SJSA1 (cell line): ENCODE results near the gene RAD51B. TPM values are rescaled to one million over a fixed set of nuclear protein-coding genes. Genes with fewer than 3 reads are reported as not detected.
"Not testable (repeated sequence)": the region's sequence is repeated elsewhere in the genome, so short reads cannot be mapped to it uniquely, and the experiment has no call there.

Experiments used
- DNase-seq, 2 experiments: peaks; one replicate each; pipeline ENCODE4 v3.0.0-alpha.2; 2015 to 2020; ENCODE audit warnings: low spot score in 2 of 2, low read depth in 1 of 2
- H3K27ac ChIP-seq: fragments of 250-450 bp; sonication (Bioruptor Pico); 2 replicates; pipeline ENCODE4 v1.5.1; 2020; ENCODE audit warnings: mild to moderate bottlenecking, moderate library complexity
- H3K27me3 ChIP-seq: fragments of 250-450 bp; sonication (Bioruptor Pico); replicated peaks from 2 replicates; pipeline ENCODE4 v1.5.1; 2020; ENCODE audit warnings: mild to moderate bottlenecking, moderate library complexity
- H3K36me3 ChIP-seq: fragments of 250-450 bp; sonication (Bioruptor Pico); 2 replicates; pipeline ENCODE4 v1.5.1; 2020; ENCODE audit warnings: mild to moderate bottlenecking
- H3K4me1 ChIP-seq: fragments of 250-450 bp; sonication (Bioruptor Pico); replicated peaks from 2 replicates; pipeline ENCODE4 v1.6.1; 2021; ENCODE audit warnings: mild to moderate bottlenecking
- H3K4me3 ChIP-seq: fragments of 250-450 bp; sonication (Bioruptor Pico); 2 replicates; pipeline ENCODE4 v1.5.1; 2020; ENCODE audit warnings: mild to moderate bottlenecking
- H3K9me3 ChIP-seq: fragments of 250-450 bp; sonication (Bioruptor Pico); replicated peaks from 2 replicates; pipeline ENCODE4 v1.5.1; 2020; ENCODE audit warnings: mild to moderate bottlenecking
- total RNA-seq: library from RNA; depleted of rRNA; stranded (reverse); fragments of >200 nt; shearing (Covaris generic); gene quantifications from 2 replicates; pipeline ENCODE4 v1.2.3, GENCODE V29; 2014

Gene RAD51B
- total RNA-seq, 1 experiment from 2014 or later: 4.7 TPM

DNA sequence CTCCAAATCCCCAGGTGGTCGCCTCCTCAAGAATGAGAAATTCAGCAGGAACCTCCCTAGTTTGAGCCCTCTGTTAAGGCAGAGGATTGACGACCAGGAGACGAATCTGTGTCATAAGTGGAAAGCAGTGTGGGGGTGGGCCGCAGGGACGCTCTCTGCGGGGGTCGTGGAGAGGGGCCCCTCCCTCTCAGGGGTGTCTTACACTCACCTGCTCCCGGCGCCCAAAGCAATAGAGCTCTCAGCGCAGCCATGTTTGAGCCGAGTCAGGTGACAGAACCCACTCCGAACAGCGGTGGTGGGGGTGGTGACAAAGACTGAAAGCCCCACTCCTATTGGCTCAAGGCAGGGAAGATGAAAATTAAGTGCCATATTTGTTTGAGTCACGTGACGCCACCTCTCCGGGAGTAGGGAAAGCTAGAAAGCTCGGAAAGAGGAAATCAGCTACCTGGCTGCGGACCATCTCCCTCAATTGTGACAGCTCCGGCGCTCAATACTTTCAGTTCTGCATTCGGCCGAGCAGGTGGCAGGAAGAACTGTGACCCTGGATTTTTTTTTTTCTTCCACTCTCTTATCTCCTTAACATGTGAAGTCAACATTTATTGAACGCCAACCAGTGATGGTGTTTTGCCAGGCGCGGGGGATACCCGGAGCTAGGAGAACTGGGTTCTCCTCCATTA, 3.1 kb upstream of the RAD51B start, which contains the start of gene ZFYVE26:
Gene ZFYVE26 (minus strand): TSS at position 265 of the 677 bp plus-strand sequence. CDS start 627 bp downstream, outside the sequence.
- peak; percentile 80 to 89 for DNase-seq
- H3K4me1 ChIP-seq: peaks cover 19% of the 10 kb centered on the region
- peak within 1 kb of the TSS; percentile 65 for H3K4me3 ChIP-seq
- H3K9me3 ChIP-seq: no peaks in the 10 kb centered on the region
- peaks cover 19% of the 10 kb centered on the region for H3K36me3 ChIP-seq
- H3K27ac ChIP-seq: peak within 1 kb of the TSS; percentile 59
- no peaks in the 10 kb centered on the region for H3K27me3 ChIP-seq

DNA sequence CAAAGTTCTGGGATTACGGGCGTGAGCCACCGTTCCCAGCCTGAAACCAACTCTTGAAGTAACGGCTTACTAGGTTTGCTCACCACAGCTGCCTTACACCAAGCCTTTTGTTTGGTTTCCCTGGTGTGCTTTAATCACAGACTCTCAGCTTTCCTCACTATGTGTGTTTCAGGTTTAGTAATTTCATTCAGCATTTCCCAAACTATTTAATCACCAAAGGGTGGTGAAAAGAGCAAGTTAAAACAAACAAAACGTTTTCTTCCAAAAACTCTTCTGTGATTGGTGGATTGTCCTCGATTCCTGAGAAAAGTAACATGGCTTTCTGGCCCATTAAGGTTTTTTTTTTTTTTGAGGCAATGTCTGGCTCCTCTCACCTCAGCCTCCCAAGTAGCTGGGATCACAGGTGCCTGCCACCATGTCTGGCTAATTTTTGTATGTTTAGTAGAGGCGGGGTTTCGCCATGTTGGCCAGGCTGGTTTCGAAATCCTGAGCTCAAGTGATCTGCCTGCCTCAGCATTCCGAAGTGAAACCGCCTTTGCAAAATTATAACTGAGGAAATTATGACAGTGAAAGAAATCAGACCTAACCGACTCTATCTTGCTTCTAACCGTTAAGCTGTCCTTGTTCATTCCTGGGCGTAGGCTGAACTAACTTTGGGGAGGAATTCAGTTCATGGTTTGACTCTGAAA, 1.7 kb upstream of the RAD51B start:
- Histone ChIP-seq H3K4me3 (no peak overlapping the region), H3K27me3 (no peaks in the 10 kb centered on the region), H3K27ac (no peak overlapping the region), H3K4me1 (peaks cover 19% of the 10 kb centered on the region), H3K36me3 (peaks cover 12% of the 10 kb centered on the region), H3K9me3 (no peaks in the 10 kb centered on the region)
- no peak for DNase-seq

DNA sequence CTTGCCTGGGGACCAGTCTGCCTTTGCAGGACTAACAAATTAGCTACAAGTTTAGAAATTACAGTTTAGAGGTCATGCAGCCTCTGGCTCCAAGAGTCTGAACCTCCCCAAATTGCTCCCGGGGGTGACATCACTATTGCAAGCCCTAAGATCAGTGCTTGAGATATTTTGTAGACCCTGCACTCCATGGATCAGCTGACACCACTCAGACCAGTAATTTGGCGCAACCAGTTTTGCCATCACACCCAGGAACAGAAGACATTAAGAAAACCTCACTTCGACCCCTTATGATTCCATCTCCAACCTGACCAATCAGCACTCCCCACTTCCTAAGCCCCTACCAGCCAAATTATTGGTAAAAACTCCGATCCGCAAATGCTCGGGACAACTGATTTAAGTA, 1.1 kb upstream of the RAD51B start:
- not testable (repeated sequence) for H3K9me3 ChIP-seq, H3K27ac ChIP-seq, H3K4me3 ChIP-seq, H3K27me3 ChIP-seq, H3K36me3 ChIP-seq, DNase-seq
- H3K4me1 ChIP-seq: peaks cover 19% of the 10 kb centered on the region

DNA sequence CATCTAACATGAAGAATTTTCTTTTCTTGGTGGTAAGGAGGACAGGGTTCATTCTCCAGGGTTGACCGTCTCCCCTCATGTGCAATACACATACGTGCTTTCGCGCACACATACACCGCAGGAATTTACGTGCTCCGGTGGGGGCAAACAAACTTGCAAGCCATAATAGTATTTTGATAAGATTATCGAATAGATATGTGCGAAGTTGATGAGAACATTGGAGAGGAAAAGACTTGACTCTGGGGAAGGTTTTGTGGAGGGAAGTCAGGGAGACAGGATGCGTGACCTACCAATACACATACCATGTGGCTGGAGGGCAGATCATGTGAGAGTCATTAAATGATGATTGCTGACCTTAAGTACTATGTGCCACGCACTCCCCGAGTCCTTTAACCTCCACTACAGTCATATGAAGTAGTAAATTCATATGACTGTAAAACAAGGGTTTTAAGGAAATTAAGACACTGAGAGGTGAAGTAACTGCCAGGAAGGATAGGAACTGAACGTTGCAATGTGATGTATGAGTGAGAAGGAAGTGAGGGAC, 921 bp downstream of the RAD51B start:
- no peak overlapping the region for H3K27ac ChIP-seq
- H3K36me3 ChIP-seq: peaks cover 3% of the 10 kb centered on the region; the same call in 1 of the 2 replicates
- peak overlapping the region; percentile 77 for H3K4me3 ChIP-seq
- no peaks in the 10 kb centered on the region for H3K9me3 ChIP-seq
- DNase-seq: peak in 1 of 2 experiments; percentile 7
- H3K27me3 ChIP-seq: no peaks in the 10 kb centered on the region
- H3K4me1 ChIP-seq: peaks cover 16% of the 10 kb centered on the region

DNA sequence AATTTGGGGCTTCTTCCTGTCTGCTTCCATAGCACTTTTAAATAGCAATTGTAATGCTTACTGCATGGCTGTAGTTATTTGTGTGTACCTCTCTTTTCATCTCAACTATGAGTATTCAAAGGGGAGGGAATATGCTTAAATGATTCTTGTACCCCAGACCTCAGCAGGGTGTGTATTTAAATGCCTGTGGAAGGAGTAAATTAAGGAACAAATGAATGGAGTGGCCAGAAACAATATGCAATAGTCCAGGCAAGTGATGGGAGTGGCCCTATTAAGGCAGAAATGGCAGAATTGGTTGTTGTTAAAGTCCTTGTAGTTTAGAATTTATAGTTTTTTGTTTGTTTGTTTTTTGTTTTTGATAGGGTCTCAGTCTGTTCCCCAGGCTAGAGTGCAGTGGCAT, 1.5 kb downstream of the RAD51B start:
- Histone ChIP-seq H3K4me3 (no peak overlapping the region), H3K36me3 (peaks cover 3% of the 10 kb centered on the region; the same call in 1 of the 2 replicates), H3K27ac (no peak overlapping the region), H3K27me3 (no peaks in the 10 kb centered on the region), H3K9me3 (no peaks in the 10 kb centered on the region), H3K4me1 (peaks cover 12% of the 10 kb centered on the region)
- DNase-seq: no peak

DNA sequence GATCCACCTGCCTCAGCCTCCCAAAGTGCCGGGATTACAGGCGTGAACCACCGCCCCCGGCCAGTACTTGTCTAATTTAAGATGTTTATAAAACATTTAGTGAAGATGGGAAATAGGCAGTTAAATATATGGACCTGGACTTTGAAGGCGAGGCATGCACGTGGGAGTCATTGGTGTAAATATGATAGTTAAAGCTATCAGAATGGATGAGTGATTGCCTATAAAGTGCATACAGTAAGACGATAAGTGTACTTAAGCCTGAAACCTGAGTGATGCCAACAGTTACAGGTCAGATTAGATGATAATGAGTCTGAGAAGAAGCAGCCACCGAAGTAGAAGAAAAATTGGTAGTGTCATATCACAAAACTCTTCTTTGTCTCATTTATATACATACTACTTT, 11.5 kb downstream of the RAD51B start:
- Histone ChIP-seq H3K27me3 (no peaks in the 10 kb centered on the region), H3K27ac (no peak overlapping the region), H3K36me3 (no peaks in the 10 kb centered on the region), H3K9me3 (no peaks in the 10 kb centered on the region), H3K4me1 (no peaks in the 10 kb centered on the region), H3K4me3 (no peak overlapping the region)
- no peak for DNase-seq

DNA sequence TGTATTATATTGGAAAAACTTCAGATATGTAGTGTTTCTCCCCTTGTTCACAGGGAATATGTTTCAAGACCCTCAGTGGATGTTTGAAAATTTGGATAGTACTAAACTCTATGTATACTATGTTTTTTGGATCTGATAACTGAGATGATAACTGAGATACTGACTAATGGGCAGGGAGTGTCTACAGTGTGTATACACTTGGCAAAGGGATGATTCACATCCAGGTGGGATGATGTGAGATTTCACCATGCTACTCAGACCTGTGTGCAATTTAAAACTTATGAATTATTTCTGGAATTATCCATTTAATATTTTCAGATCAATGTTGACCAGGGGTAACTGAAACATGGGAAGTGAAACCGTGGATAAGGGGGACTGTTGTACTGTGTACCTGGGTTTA, 13.8 kb downstream of the RAD51B start:
- Histone ChIP-seq H3K27me3 (no peaks in the 10 kb centered on the region), H3K4me3 (no peak overlapping the region), H3K4me1 (no peaks in the 10 kb centered on the region), H3K27ac (no peak overlapping the region), H3K36me3 (no peaks in the 10 kb centered on the region), H3K9me3 (no peaks in the 10 kb centered on the region)
- DNase-seq: no peak

DNA sequence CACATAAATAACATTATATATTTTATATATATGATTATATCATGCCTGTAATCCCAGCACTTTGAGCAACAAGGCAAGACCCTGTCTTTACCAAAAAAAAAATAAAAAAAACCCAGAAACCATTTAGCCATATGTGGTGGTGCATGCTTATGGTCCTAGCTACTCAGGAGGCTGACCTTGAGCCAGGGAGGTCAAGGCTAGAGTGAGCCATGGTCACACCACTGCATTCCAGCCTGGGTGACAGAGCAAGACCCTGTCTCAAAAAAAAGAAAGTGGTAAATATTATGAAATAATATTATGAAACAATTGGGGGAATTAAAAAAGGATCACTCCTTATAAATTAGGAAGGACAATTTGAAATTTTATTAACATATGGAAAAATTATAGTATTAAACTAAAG, 16.0 kb downstream of the RAD51B start:
- Histone ChIP-seq H3K36me3 (no peaks in the 10 kb centered on the region), H3K4me1 (no peaks in the 10 kb centered on the region), H3K27me3 (no peaks in the 10 kb centered on the region), H3K27ac (no peak overlapping the region), H3K4me3 (no peak overlapping the region), H3K9me3 (no peaks in the 10 kb centered on the region)
- no peak for DNase-seq

DNA sequence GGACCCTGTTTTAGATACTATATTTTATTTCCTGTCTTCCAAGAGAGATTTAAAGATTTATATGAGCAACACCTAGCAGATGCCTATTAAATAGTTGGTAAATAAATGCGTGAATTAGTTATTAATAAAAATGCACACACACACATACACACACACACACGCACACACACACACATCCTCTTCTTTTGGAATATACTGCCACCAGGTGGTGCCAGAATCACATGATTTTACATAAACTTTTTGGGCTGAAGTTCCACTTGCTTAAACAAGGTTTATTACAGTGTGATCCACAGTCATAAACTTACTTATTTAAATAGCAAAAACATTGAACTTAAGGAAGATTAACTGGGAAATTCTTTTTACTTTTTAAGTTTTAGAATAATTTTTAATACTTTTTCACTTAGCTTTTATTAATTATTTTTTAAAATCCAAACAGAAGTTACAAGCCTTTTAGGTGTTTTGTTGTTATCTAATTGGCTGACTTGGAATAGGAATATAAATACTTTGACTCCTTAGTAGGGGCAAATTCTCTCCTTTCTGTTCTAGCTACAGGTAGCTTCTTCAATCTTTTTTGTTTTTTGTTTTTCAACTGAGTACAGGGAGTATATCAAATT, 17.5 kb downstream of the RAD51B start:
- Histone ChIP-seq H3K36me3 (no peaks in the 10 kb centered on the region), H3K9me3 (no peaks in the 10 kb centered on the region), H3K4me3 (no peak overlapping the region), H3K27ac (no peak overlapping the region; the same call in 1 of the 2 replicates), H3K4me1 (no peaks in the 10 kb centered on the region), H3K27me3 (no peaks in the 10 kb centered on the region)
- peak in 1 of 2 experiments; percentile 48 for DNase-seq

DNA sequence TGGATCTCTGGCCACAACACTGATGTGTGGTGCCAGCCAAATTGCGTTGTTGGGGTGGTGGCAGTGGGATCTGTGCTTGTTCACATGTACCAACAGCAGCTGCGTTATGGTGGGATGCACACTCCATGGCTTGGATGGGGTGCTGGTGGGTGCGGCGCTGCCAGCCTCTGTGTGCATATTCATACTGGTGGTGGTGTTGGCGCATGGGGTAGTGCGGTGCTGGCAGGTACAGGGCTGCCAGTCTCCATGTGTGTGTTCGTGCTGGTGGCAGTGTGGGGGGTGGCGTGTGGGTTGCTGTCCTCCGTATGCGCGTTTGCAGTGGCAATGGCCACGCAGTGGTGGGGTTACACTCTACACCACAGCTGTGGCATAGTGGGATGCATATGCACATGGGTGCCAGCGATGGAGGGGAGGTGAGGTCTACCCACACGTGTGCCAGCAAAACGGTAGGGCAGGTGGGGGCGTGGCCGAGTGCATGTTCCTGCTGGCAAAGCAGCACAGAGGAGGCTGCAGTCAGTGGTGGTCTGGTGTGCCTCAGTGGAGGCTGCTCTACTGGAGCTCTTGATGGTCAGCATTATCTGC, 26.5 kb downstream of the RAD51B start:
- DNase-seq: no peak
- no peak overlapping the region for H3K27ac ChIP-seq
- H3K9me3 ChIP-seq: no peaks in the 10 kb centered on the region
- H3K36me3 ChIP-seq: no peaks in the 10 kb centered on the region
- H3K4me1 ChIP-seq: no peaks in the 10 kb centered on the region
- no peak overlapping the region for H3K4me3 ChIP-seq
- H3K27me3 ChIP-seq: no peaks in the 10 kb centered on the region

DNA sequence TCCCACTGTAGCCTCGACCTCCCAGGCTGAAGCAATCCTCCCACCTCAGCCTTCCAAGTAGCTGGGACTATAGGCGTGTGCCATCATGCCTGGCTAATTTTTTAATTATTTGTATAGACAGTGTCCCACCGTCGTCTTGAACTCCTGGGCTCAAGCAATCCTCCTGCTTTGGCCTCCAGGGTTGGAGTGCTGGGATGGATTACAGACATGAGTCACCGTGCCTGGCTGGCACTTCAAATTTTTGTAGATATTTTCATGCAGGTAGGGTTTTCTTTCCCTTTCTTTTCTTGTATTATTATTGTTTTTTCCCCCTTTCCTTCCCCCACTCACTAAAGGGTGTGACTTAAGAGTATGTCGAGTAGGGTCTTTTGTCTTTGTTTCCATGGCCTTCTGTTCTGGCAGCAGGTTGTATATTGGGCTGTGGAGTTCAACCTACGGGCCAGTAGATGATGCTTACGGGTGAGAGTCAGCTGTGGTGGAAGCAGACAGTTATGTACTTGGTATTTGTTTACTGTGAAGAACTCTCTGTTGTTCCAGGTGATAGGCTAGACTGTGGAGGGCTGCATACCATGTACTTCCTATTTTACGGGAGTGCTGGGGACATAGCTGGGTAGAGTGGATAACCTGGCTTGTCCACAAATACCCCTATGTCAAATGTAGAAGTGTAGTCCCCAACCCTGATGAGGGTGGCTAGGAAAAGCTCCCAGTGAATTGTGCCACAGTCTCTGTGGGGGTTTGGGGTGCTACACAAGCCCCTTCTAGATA, 30.7 kb downstream of the RAD51B start:
- H3K4me3 ChIP-seq: no peak overlapping the region
- H3K27me3 ChIP-seq: no peaks in the 10 kb centered on the region
- H3K36me3 ChIP-seq: no peaks in the 10 kb centered on the region
- H3K27ac ChIP-seq: no peak overlapping the region
- no peaks in the 10 kb centered on the region for H3K4me1 ChIP-seq
- no peak for DNase-seq
- H3K9me3 ChIP-seq: no peaks in the 10 kb centered on the region

DNA sequence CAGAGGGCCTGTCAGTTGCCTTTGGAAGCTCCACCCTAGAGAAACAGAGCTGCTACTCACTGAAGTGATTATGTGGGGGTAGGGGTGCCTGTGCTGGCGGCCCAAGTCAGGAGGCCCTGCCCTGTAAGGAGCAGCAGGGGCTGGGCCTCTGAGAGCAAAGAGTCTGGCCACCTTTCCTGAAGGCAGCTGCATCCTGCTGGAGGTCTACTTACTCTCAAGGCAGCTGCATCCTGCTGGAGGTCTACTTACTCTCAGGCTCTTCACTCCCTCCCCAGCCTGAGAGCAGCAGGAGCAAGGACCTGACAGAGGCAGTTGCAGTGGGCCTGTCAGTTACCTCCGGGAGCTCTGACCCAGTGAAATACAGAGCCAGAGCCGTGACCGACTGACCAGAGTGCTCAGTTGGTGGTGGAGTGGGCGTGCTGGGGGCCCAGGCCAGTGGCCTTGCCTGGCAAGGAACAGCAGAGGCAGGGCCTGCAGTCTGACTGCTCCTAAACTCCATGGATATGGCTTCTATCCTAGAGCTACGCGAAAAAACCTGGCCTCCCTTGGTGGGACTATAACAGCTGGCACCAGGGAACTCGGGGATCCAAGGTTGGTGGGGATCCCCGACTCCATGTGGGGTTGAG, 32.3 kb downstream of the RAD51B start:
- no peak for DNase-seq
- H3K27me3 ChIP-seq: no peaks in the 10 kb centered on the region

More for the DNA sequence above, 32.3 kb downstream of the RAD51B start:
- no peak overlapping the region for H3K4me3 ChIP-seq
- H3K36me3 ChIP-seq: no peaks in the 10 kb centered on the region
- H3K4me1 ChIP-seq: no peaks in the 10 kb centered on the region; the same call in 1 of the 2 replicates
- no peaks in the 10 kb centered on the region for H3K9me3 ChIP-seq
- H3K27ac ChIP-seq: no peak overlapping the region
